GM19043 (cell line): ENCODE data around the gene PHF21B.
"Not testable (repeated sequence)": the region's sequence is repeated elsewhere in the genome, so short reads cannot be mapped to it uniquely, and the experiment has no call there.

Source experiments
- ATAC-seq: cut with Tn5 transposase; IDR thresholded peaks from one replicate; pipeline ENCODE4 v1.9.1; 2021; ENCODE audit warnings: low read depth; ENCODE audit not compliant: unreplicated experiment

Gene PHF21B

GRCh38 chr22:45009606-45010531 is at the start of gene PHF21B:
Gene PHF21B, minus strand, starts transcription at chr22:45010005. Its CDS starts 456 bp downstream, at chr22:45009549.
- no peak for ATAC-seq

- ATAC-seq = no peak
These were observed 49.5 kb upstream of the PHF21B start for GRCh38 chr22:45059296-45059695.

- ATAC-seq = no peak
These were observed 48.8 kb upstream of the PHF21B start for GRCh38 chr22:45058622-45058912.

- ATAC-seq = no peak
These were observed 46.1 kb upstream of the PHF21B start for GRCh38 chr22:45055936-45056335.

GRCh38 chr22:45053571-45053970 is 43.8 kb upstream of the PHF21B start:
- ATAC-seq = no peak

- no peak for ATAC-seq
These were observed 43.3 kb upstream of the PHF21B start for GRCh38 chr22:45053094-45053493.

- not testable (repeated sequence) for ATAC-seq
These were observed 42.9 kb upstream of the PHF21B start for GRCh38 chr22:45052665-45053064.

GRCh38 chr22:45051946-45052345 is 42.1 kb upstream of the PHF21B start:
- no peak for ATAC-seq

GRCh38 chr22:45051419-45051818 is 41.6 kb upstream of the PHF21B start:
- ATAC-seq = no peak

GRCh38 chr22:45047260-45047659 is 37.5 kb upstream of the PHF21B start:
- no peak for ATAC-seq

- no peak for ATAC-seq
These were observed 35.4 kb upstream of the PHF21B start for GRCh38 chr22:45045208-45045607.

- no peak for ATAC-seq
These were observed 32.5 kb upstream of the PHF21B start for GRCh38 chr22:45042263-45042662.

- no peak for ATAC-seq
These were observed 29.3 kb upstream of the PHF21B start for GRCh38 chr22:45039133-45039532.

GRCh38 chr22:45036154-45036553 is 26.3 kb upstream of the PHF21B start:
- no peak for ATAC-seq

GRCh38 chr22:45034821-45035220 is 25.0 kb upstream of the PHF21B start:
- no peak for ATAC-seq

GRCh38 chr22:45034156-45034555 is 24.4 kb upstream of the PHF21B start:
- no peak for ATAC-seq

- ATAC-seq = no peak
These were observed 23.3 kb upstream of the PHF21B start for GRCh38 chr22:45033136-45033535.

GRCh38 chr22:45031629-45032403 is 22.0 kb upstream of the PHF21B start:
- ATAC-seq = no peak

- ATAC-seq = no peak
These were observed 19.7 kb upstream of the PHF21B start for GRCh38 chr22:45029501-45029900.

- no peak for ATAC-seq
These were observed 16.7 kb upstream of the PHF21B start for GRCh38 chr22:45026511-45026910.

- no peak for ATAC-seq
These were observed 13.6 kb upstream of the PHF21B start for GRCh38 chr22:45023431-45023830.
